SU-DHL-6 (cell line): ENCODE data around the gene KRT6A.

Experiments used
- H2AFZ ChIP-seq: fragments of 200-600 bp; sonication (generic); 2 replicates; pipeline ENCODE4 v1.6.1; 2014; ENCODE audit warnings: low read depth, mild to moderate bottlenecking, moderate library complexity, mixed read lengths, antibody characterized with exemption, low read length; ENCODE audit not compliant: severe bottlenecking
- H3F3A ChIP-seq: fragments of 200-600 bp; shearing (Covaris generic); 2 replicates; pipeline ENCODE4 v1.6.0; 2016; ENCODE audit warnings: antibody characterized with exemption, mild to moderate bottlenecking; ENCODE audit not compliant: insufficient read depth
- H3K27ac ChIP-seq: fragments of 200-600 bp; sonication (generic); 2 replicates; pipeline ENCODE4 v1.5.1; 2016; ENCODE audit warnings: low read depth, mild to moderate bottlenecking, low read length, moderate library complexity, mixed read lengths
- H3K27me3 ChIP-seq: fragments of 200-600 bp; sonication (generic), shearing (Covaris generic); 2 replicates; pipeline ENCODE4 v1.6.0; 2014; ENCODE audit warnings: mild to moderate bottlenecking, low read length
- H3K36me3 ChIP-seq: fragments of 200-600 bp; sonication (generic); 2 replicates; pipeline ENCODE4 v1.6.1; 2014; ENCODE audit warnings: mild to moderate bottlenecking, low read length, mixed read lengths
- H3K4me2 ChIP-seq: fragments of 300-600, 200-600 bp; shearing (Covaris generic), sonication (generic); 2 replicates; pipeline ENCODE4 v1.6.0; 2014; ENCODE audit warnings: low read length, low read depth, mild to moderate bottlenecking; ENCODE audit not compliant: poor library complexity, severe bottlenecking
- H3K4me3 ChIP-seq: fragments of 200-600 bp; sonication (generic); 2 replicates; pipeline ENCODE4 v1.5.1; 2014; ENCODE audit warnings: antibody characterized with exemption, low read length, mild to moderate bottlenecking, mixed read lengths; ENCODE audit not compliant: insufficient read depth, poor library complexity, severe bottlenecking
- H3K79me2 ChIP-seq: fragments of 200-600 bp; sonication (generic); 2 replicates; pipeline ENCODE4 v1.6.1; 2014; ENCODE audit warnings: mild to moderate bottlenecking, low read length, moderate library complexity; ENCODE audit not compliant: insufficient read depth
- H3K9ac ChIP-seq: fragments of 200-600 bp; sonication (generic); 2 replicates; pipeline ENCODE4 v1.7.0; 2014; ENCODE audit warnings: mild to moderate bottlenecking, low read length
- H3K9me2 ChIP-seq: fragments of 200-600 bp; sonication (generic); replicated peaks from 2 replicates; pipeline ENCODE4 v1.6.1; 2014; ENCODE audit warnings: low read length; ENCODE audit not compliant: insufficient read depth
- H3K9me3 ChIP-seq: fragments of 200-600 bp; sonication (generic); 2 replicates; pipeline ENCODE4 v1.6.1; 2014; ENCODE audit warnings: low read length, mixed read lengths; ENCODE audit not compliant: insufficient read depth
- H4K20me1 ChIP-seq: fragments of 200-600 bp; sonication (generic); 2 replicates; pipeline ENCODE4 v1.6.1; 2014; ENCODE audit warnings: low read depth, mild to moderate bottlenecking, antibody characterized with exemption, low read length, moderate library complexity, mixed read lengths
- CTCF ChIP-seq: fragments of 200-600 bp; sonication (generic); IDR thresholded peaks from one replicate; pipeline ENCODE4 v1.5.1; 2017; ENCODE audit warnings: antibody characterized with exemption, mild to moderate bottlenecking, low read length, moderate library complexity; ENCODE audit not compliant: insufficient read depth, poor library complexity, severe bottlenecking
- EZH2phosphoT487 ChIP-seq: fragments of 200-600 bp; sonication (generic), shearing (Covaris generic); conservative IDR thresholded peaks from 2 replicates; pipeline ENCODE4 v1.6.1; 2018; ENCODE audit warnings: mild to moderate bottlenecking, antibody characterized with exemption, low read length, moderate library complexity, mixed read lengths

KRT6A gene

GRCh38 chr12:52480073-52480472 is 13.0 kb downstream of the KRT6A start:
- Histone ChIP-seq H3K79me2 (no peaks in the 10 kb centered on the region), H3K27ac (no peak overlapping the region), H3K4me2 (no peak overlapping the region), H4K20me1 (no peaks in the 10 kb centered on the region), H3K4me3 (no peak overlapping the region), H3F3A (no peaks in the 10 kb centered on the region), H3K9me2 (no peaks in the 10 kb centered on the region), H3K9ac (no peak overlapping the region), H2AFZ (no peak overlapping the region), H3K36me3 (no peaks in the 10 kb centered on the region), H3K9me3 (no peaks in the 10 kb centered on the region), H3K27me3 (no peaks in the 10 kb centered on the region)
- TF ChIP-seq CTCF: no peak
- TF ChIP-seq EZH2phosphoT487: no peak

- Histone ChIP-seq H3K27ac (no peak overlapping the region), H3K9me2 (no peaks in the 10 kb centered on the region), H3K9me3 (no peaks in the 10 kb centered on the region), H3F3A (no peaks in the 10 kb centered on the region), H3K36me3 (no peaks in the 10 kb centered on the region), H3K9ac (no peak overlapping the region), H3K4me3 (no peak overlapping the region), H2AFZ (no peak overlapping the region), H3K4me2 (no peak overlapping the region), H3K27me3 (no peaks in the 10 kb centered on the region), H4K20me1 (no peaks in the 10 kb centered on the region), H3K79me2 (no peaks in the 10 kb centered on the region)
- TF ChIP-seq CTCF: no peak
- no peak for TF ChIP-seq EZH2phosphoT487
Observed at GRCh38 chr12:52477651-52478050, 15.4 kb downstream of the KRT6A start.

- no peak overlapping the region for H3K9ac ChIP-seq
- no peaks in the 10 kb centered on the region for H3F3A ChIP-seq
- H4K20me1 ChIP-seq: no peaks in the 10 kb centered on the region
- H3K27ac ChIP-seq: no peak overlapping the region
- H2AFZ ChIP-seq: no peak overlapping the region
- no peak overlapping the region for H3K4me3 ChIP-seq
- H3K36me3 ChIP-seq: no peaks in the 10 kb centered on the region
- TF ChIP-seq CTCF (no peak), EZH2phosphoT487 (no peak)
- no peak overlapping the region for H3K4me2 ChIP-seq
- H3K9me3 ChIP-seq: no peaks in the 10 kb centered on the region
- H3K27me3 ChIP-seq: no peaks in the 10 kb centered on the region
- no peaks in the 10 kb centered on the region for H3K79me2 ChIP-seq
- no peaks in the 10 kb centered on the region for H3K9me2 ChIP-seq
Observed at GRCh38 chr12:52474212-52474611, 18.8 kb downstream of the KRT6A start.

- Histone ChIP-seq H3K9me3 (no peaks in the 10 kb centered on the region), H3K4me2 (no peak within 1 kb of the TSS), H3K36me3 (no peaks in the 10 kb centered on the region), H3K9me2 (no peaks in the 10 kb centered on the region), H3K79me2 (no peaks in the 10 kb centered on the region), H3F3A (no peaks in the 10 kb centered on the region), H4K20me1 (no peaks in the 10 kb centered on the region), H3K27ac (no peak within 1 kb of the TSS), H3K4me3 (no peak within 1 kb of the TSS), H2AFZ (no peak within 1 kb of the TSS), H3K9ac (no peak within 1 kb of the TSS), H3K27me3 (no peaks in the 10 kb centered on the region)
- TF ChIP-seq EZH2phosphoT487: no peak
- TF ChIP-seq CTCF: no peak
Observed at GRCh38 chr12:52473768-52474167, 19.3 kb downstream of the KRT6A start, which contains the start of gene KRT6C. KRT6C (minus strand) TSS chr12:52473805; CDS start chr12:52473737, 68 bp downstream.
